Measurements from ENCODE around the gene CYP4A11. TPM values are rescaled to one million over a fixed set of nuclear protein-coding genes. Genes with fewer than 3 reads are reported as not detected.

Gene CYP4A11, protein sequence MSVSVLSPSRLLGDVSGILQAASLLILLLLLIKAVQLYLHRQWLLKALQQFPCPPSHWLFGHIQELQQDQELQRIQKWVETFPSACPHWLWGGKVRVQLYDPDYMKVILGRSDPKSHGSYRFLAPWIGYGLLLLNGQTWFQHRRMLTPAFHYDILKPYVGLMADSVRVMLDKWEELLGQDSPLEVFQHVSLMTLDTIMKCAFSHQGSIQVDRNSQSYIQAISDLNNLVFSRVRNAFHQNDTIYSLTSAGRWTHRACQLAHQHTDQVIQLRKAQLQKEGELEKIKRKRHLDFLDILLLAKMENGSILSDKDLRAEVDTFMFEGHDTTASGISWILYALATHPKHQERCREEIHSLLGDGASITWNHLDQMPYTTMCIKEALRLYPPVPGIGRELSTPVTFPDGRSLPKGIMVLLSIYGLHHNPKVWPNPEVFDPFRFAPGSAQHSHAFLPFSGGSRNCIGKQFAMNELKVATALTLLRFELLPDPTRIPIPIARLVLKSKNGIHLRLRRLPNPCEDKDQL
- total RNA-seq: not detected in 2 replicates

DNA sequence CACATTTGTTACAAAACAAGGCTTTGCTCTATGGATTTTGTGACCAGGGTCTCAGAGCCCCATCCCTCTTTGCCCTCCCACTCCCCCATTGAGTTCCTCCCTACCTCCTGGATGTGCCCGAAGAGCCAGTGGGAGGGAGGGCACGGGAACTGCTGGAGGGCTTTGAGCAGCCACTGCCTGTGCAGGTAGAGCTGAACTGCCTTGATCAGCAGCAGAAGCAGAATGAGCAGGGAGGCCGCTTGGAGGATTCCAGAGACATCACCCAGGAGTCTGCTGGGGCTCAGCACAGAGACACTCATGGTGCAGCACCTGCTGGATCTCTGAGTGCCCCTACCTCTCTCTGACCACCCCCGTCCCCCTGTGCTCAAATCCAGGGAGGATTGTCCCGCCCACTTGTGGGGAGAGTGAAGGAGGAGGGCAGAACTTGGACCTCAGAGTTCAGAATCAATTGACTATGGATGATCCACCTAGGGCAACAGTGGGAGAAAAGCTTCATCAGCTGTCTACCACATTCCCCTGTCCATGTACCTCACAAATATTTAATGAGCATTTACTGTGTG lies at the start of gene CYP4A11:
TSS of gene CYP4A11 (minus strand) at position 342 of the 560 bp plus-strand sequence. CDS start at position 299, 43 bp downstream.

Small RNA genes within 50 kb of the gene (small RNA-seq; reads per million reads assigned to genes)
- not detected for gene CYP4A26P

Other genes with a start within 250 kb of the CYP4A11 start
- 65.6 and 78.6 TPM in 2 replicates for gene EFCAB14, start 222.4 kb downstream of the CYP4A11 start, total RNA-seq
- 1.6 and 2.5 TPM in 2 replicates for gene CYP4B1, start 142.4 kb downstream of the CYP4A11 start, total RNA-seq
- gene CYP4X1, start 82.2 kb upstream of the CYP4A11 start, total RNA-seq: 0.43 TPM in 1 of 2 replicates, not detected in the other
- not detected in 2 replicates for gene CYP4Z1, start 125.8 kb upstream of the CYP4A11 start, total RNA-seq
- gene CYP4A22, start 196.0 kb upstream of the CYP4A11 start, total RNA-seq: not detected in 2 replicates
- not detected in 2 replicates for gene PDZK1IP1, start 248.6 kb upstream of the CYP4A11 start, total RNA-seq

Data from placental epithelial cell (primary cell).